Naive B cell (primary cell): ENCODE results near the gene BAD. TPM values are rescaled to one million over a fixed set of nuclear protein-coding genes. Genes with fewer than 3 reads are reported as not detected.
A peak's percentile ranks its signal among the peaks of the same experiment; 100 is the strongest.

Source experiments
- ATAC-seq, 2 donors: fragments of 150-1000 bp; cut with Tn5 transposase; 2 replicates each; pipeline ENCODE4 v1.10.0; 2021; ENCODE audit warnings: low read depth in 2 of 2, mild to moderate bottlenecking in 2 of 2, moderate library complexity in 2 of 2
- DNase-seq: peaks from one replicate; pipeline ENCODE4 v3.0.0; 2022
- H3K27ac Mint-ChIP-seq, 6 donors: one replicate each; pipeline ENCODE4 v1.8.0; 2020 to 2022; ENCODE audit warnings: mild to moderate bottlenecking in 6 of 6, mixed read lengths in 6 of 6, moderate library complexity in 5 of 6, inconsistent platforms in 2 of 6
- H3K27me3 Mint-ChIP-seq, 3 donors: one replicate each; pipeline ENCODE4 v1.8.0; 2021 to 2022; ENCODE audit warnings: mixed read lengths in 3 of 3, mild to moderate bottlenecking in 1 of 3
- H3K36me3 Mint-ChIP-seq, 2 donors: one replicate each; pipeline ENCODE4 v1.8.0; 2020 to 2022; ENCODE audit warnings: mixed read lengths in 2 of 2, inconsistent platforms in 1 of 2, mild to moderate bottlenecking in 1 of 2
- H3K4me1 Mint-ChIP-seq, 3 donors: one replicate each; pipeline ENCODE4 v1.8.0; 2020 to 2022; ENCODE audit warnings: mixed read lengths in 3 of 3, inconsistent platforms in 1 of 3, mild to moderate bottlenecking in 1 of 3, moderate library complexity in 1 of 3
- H3K4me3 Mint-ChIP-seq, 8 donors: one replicate each; pipeline ENCODE4 v1.8.0; 2020 to 2022; ENCODE audit warnings: mild to moderate bottlenecking in 8 of 8, mixed read lengths in 8 of 8, moderate library complexity in 8 of 8, inconsistent platforms in 2 of 8
- H3K9me3 Mint-ChIP-seq, 7 donors: one replicate each; pipeline ENCODE4 v1.8.0; 2020 to 2022; ENCODE audit warnings: mixed read lengths in 7 of 7, mild to moderate bottlenecking in 5 of 7, inconsistent platforms in 2 of 7, moderate library complexity in 1 of 7
- polyA plus RNA-seq, 6 donors: library from polyadenylated mRNA; unstranded; fragments of 300-500 nt; fragmentation: Illumina TruSeq; gene quantifications; one replicate each; pipeline ENCODE4 v1.2.3, GENCODE V29; 2021; ENCODE audit warnings: low read depth in 6 of 6

The BAD gene
- polyA plus RNA-seq, 6 donors from 2014 or later: 45.5 to 72.8 (median 52.8) TPM

DNA sequence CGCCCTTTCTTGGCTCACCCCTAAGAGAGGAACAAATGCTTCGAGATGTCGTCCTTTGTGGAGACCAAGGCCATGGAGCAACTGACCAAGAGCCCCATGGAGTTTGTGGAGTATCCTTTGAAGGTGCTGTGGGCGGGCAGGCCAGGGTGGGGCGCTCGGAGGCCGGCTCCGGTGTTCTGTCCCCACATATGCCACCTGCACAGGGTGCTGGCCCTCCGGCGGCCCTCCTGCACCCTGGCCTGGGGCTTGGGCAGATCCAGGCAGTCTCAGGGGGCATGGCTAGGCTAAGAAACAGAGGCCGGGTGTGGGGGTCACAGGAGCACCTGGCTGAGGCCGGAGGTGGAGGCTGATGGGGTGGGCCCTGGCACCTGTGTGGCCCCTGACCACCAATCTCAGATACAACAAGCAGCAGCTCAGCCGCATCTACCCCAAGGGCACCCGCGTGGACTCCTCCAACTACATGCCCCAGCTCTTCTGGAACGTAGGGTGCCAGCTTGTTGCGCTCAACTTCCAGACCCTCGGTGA, 22.8 kb downstream of the BAD start:
- peaks cover 0 to 6% (median 5%) of the 10 kb centered on the region in 3 donors for H3K4me1 Mint-ChIP-seq

DNA sequence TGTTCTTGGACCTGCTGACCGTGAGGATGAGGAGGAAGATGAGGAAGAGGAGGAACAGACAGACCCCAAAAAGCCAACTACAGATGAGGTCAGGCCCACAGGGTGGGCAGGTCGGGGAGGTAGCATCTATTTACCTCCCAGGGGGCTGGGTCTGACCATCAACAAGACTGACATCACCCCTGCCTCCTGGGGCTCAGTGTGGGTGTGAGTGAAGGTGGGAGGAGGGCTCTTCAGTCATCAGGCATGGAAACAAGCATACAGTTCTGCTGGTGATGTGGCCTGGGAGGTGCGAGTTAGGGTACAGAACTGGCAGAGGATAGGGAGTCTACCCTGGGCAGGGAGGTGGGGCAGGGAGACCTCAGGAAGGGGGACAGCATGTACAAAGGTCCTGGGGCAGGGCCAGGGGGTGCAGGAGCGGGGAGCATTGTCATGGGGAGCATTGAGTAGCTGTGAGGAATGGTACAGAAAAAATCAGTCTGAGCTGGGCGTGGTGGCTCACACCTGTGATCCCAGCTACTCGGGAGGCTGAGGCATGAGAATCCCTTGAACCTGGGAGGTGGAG, 24.2 kb downstream of the BAD start:
- ATAC-seq (no peak), DNase-seq (no peak)
- Mint-ChIP-seq H3K4me1 (peaks cover 0 to 6% (median 2%) of the 10 kb centered on the region in 3 donors), H3K4me3 (no peak overlapping the region), H3K27me3 (no peaks in the 10 kb centered on the region), H3K27ac (no peak overlapping the region), H3K9me3 (no peaks in the 10 kb centered on the region), H3K36me3 (peaks cover 0 to 7% of the 10 kb centered on the region in 2 donors)

More for the DNA sequence above, 22.8 kb downstream of the BAD start:
- peaks cover 0 to 7% of the 10 kb centered on the region in 2 donors for H3K36me3 Mint-ChIP-seq
- peak overlapping the region in 1 of 8 donors; percentile 33 for H3K4me3 Mint-ChIP-seq
- H3K27me3 Mint-ChIP-seq: no peaks in the 10 kb centered on the region
- H3K9me3 Mint-ChIP-seq: no peaks in the 10 kb centered on the region
- ATAC-seq: no peak
- DNase-seq: no peak
- no peak overlapping the region for H3K27ac Mint-ChIP-seq

DNA sequence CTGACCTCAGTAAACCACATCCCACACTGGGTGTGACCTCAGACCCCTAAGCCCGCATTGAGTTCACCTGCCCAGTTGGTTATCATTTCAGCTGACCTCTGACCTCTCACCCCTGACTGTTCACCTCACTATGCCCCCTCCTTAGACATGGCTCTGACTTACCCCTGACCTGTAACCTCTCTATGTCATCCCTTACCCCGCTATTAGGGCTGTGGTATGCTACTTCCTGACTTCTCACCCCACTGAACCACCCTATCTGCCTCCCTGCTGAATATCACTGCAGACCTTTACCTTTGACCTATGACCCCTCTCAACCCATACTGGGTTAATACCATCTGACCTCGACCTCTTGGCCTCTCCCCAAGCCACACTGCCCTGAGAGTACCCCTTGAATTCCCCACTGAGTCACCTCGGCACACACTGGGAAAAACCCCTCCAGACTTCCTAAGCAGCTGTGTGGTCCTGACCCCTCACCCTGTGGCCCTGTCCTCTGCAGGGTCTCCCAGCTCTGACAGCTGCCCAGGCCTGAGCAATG, 24.9 kb downstream of the BAD start:
- no peak overlapping the region for H3K4me3 Mint-ChIP-seq
- peaks cover 0 to 7% of the 10 kb centered on the region in 2 donors for H3K36me3 Mint-ChIP-seq
- DNase-seq (no peak), ATAC-seq (no peak)
- no peak overlapping the region for H3K27ac Mint-ChIP-seq
- peaks cover 0 to 6% (median 0%) of the 10 kb centered on the region in 3 donors for H3K4me1 Mint-ChIP-seq
- no peaks in the 10 kb centered on the region for H3K27me3 Mint-ChIP-seq
- H3K9me3 Mint-ChIP-seq: no peaks in the 10 kb centered on the region

DNA sequence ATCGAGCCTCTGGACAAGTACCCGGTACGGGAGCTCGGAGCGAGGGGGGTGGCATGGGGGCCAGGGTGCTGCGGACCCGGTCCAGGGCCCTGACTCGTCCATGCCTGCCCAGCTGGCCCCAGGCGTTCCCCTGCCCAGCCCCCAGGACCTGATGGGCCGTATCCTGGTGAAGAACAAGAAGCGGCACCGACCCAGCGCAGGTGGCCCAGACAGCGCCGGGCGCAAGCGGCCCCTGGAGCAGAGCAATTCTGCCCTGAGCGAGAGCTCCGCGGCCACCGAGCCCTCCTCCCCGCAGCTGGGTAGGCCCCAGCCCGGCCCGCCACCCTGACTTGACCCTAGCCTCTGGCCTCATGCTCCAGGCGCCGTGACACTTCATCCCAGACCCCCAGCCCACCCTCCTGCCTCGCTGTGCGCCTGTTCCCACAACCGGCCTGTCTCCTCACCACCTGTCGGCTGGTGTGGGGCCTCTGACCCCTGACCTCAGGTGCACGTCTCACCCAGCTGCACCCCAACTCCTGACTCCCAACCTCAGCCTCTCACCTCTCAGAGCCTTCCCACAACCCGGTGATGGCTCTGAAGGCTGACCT, 25.4 kb downstream of the BAD start:
- DNase-seq (no peak), ATAC-seq (no peak)
- no peaks in the 10 kb centered on the region for H3K9me3 Mint-ChIP-seq
- peaks cover 0 to 7% of the 10 kb centered on the region in 2 donors for H3K36me3 Mint-ChIP-seq
- no peak overlapping the region for H3K27ac Mint-ChIP-seq
- H3K4me1 Mint-ChIP-seq: peaks cover 0 to 6% (median 0%) of the 10 kb centered on the region in 3 donors
- H3K4me3 Mint-ChIP-seq: no peak overlapping the region
- H3K27me3 Mint-ChIP-seq: no peaks in the 10 kb centered on the region

DNA sequence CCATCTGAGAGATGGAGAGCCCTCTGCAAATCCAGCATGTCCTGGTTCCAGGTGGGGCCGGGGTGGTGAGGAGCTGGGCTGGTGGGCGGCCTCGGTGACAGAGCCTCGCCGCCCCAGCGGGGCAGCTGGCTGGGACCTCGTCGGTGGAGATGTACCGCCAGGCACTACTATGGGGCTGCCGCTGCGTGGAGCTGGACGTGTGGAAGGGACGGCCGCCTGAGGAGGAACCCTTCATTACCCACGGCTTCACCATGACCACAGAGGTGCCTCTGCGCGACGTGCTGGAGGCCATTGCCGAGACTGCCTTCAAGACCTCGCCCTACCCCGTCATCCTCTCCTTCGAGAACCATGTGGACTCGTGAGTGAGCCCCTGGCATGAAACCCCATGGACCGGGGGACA, 26.1 kb downstream of the BAD start:
- no peak for ATAC-seq
- H3K4me1 Mint-ChIP-seq: peaks cover 0 to 6% (median under 1%) of the 10 kb centered on the region in 3 donors
- H3K9me3 Mint-ChIP-seq: no peaks in the 10 kb centered on the region
- no peaks in the 10 kb centered on the region for H3K27me3 Mint-ChIP-seq
- no peak for DNase-seq
- H3K36me3 Mint-ChIP-seq: peaks cover 0 to 7% of the 10 kb centered on the region in 2 donors
- H3K4me3 Mint-ChIP-seq: no peak overlapping the region
- peak overlapping the region in 1 of 6 donors; percentile 7 for H3K27ac Mint-ChIP-seq

DNA sequence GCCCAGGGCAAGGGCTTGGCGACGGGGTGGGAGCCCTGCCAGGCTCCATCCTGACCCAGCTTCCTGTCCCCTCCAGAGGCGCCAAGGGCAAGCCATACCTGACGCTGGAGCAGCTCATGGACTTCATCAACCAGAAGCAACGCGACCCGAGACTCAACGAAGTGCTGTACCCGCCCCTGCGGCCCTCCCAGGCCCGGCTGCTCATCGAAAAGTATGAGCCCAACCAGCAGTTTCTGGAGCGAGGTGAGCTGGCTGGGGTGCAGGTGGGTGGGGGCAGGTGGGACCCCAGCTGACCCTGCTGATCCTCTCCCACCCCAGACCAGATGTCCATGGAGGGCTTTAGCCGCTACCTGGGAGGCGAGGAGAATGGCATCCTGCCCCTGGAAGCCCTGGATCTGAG, 28.2 kb downstream of the BAD start:
- H3K4me3 Mint-ChIP-seq: no peak overlapping the region

DNA sequence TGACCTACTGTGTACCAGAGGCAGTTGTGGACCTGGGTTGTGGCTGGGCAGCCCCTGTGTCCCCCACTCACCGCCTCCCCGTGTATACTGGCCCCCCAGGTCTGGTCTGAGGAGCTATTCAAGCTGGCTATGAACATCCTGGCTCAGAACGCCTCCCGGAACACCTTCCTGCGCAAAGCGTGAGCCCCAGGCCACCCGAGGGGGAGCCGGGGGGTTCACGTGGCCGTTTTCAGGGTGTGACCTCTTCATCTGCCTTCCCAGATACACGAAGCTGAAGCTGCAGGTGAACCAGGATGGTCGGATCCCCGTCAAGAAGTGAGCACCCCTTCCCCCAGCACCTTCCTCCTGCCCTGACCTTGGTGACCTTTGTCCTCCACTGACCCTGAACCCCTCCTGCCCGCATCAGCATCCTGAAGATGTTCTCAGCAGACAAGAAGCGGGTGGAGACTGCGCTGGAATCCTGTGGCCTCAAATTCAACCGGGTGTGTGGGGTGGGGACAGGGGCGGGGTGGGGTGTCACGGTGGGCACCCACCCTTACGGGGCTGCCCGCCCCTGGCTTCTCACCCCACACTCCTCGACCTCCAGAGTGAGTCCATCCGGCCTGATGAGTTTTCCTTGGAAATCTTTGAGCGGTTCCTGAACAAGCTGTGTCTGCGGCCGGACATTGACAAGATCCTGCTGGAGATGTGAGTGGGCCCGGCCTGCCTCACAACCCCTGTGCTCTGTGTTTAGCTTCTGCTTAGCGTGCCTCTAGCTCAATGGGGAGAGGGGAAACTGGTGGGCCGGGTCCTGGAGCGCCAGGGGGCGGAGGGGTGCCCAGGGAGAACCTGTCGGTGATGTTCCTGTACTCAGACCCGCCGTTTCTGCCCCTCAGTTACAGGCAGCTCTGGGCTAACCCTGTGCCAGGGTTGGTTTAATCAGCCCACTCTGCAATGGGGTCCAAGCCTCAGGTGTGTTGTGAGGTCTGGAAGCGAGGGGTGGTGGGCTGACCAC, 29.0 kb downstream of the BAD start:
- no peaks in the 10 kb centered on the region for H3K27me3 Mint-ChIP-seq
- DNase-seq (no peak), ATAC-seq (no peak)
- H3K4me1 Mint-ChIP-seq: peaks cover 14 to 16% (median 14%) of the 10 kb centered on the region in 3 donors
- H3K36me3 Mint-ChIP-seq: peaks cover 0 to 7% of the 10 kb centered on the region in 2 donors
- H3K9me3 Mint-ChIP-seq: no peaks in the 10 kb centered on the region
- peak overlapping the region in 1 of 8 donors; percentile 34 for H3K4me3 Mint-ChIP-seq
- H3K27ac Mint-ChIP-seq: no peak overlapping the region

More for the DNA sequence above, 28.2 kb downstream of the BAD start:
- H3K27me3 Mint-ChIP-seq: no peaks in the 10 kb centered on the region
- H3K4me1 Mint-ChIP-seq: peaks cover 9 to 16% (median 10%) of the 10 kb centered on the region in 3 donors
- H3K9me3 Mint-ChIP-seq: no peaks in the 10 kb centered on the region
- no peak overlapping the region for H3K27ac Mint-ChIP-seq
- H3K36me3 Mint-ChIP-seq: peaks cover 0 to 7% of the 10 kb centered on the region in 2 donors
- DNase-seq (no peak), ATAC-seq (no peak)

DNA sequence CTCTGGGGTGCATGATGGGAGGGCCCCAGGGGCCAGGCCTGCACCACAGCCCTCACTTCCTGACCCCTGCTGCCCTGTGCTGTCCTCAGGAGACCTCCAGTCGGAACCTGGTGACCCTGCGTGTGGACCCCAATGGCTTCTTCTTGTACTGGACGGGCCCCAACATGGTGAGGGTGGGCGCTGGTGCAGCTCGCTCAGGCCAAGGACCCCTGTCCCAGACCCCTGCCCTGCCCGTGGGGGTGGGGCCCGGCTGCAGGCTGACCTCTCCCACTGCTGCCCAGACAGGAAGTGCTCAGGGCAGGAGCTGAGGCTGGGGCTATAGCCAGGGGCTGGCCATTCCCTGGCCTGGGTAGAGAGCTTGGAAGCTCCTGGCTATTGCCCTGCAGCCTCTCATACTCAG, 30.1 kb downstream of the BAD start:
- no peaks in the 10 kb centered on the region for H3K27me3 Mint-ChIP-seq
- no peaks in the 10 kb centered on the region for H3K9me3 Mint-ChIP-seq
- H3K27ac Mint-ChIP-seq: no peak overlapping the region
- peaks cover 0 to 1% of the 10 kb centered on the region in 2 donors for H3K36me3 Mint-ChIP-seq
- peak overlapping the region in 1 of 8 donors; percentile 79 for H3K4me3 Mint-ChIP-seq
- ATAC-seq: no peak
- no peak for DNase-seq
- peaks cover 14 to 19% (median 18%) of the 10 kb centered on the region in 3 donors for H3K4me1 Mint-ChIP-seq

DNA sequence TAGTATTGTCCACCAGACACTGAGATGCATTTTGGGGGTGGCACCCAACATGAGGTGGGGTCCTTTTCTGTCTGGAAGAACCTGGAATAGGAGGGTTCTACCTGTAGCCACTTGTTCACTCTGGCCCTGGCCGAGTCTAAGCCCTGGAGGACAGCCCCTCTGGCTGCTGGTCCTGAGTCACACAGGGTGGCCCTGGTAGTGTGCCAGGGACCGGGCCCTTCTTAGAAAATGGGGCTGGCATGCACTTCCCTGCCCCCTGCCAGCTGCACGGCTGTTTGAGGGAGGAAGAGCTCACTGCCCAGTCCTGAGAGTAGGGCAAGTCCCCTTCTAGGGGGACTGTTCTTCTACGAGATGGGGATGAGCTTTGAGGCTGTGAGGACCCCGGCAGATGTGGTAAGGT, 31.0 kb downstream of the BAD start:
- Mint-ChIP-seq H3K36me3 (no peaks in the 10 kb centered on the region), H3K27ac (no peak overlapping the region), H3K4me3 (peak overlapping the region in 4 of 8 donors; percentile 20 to 79 (median 42)), H3K27me3 (no peaks in the 10 kb centered on the region), H3K4me1 (peaks cover 14 to 21% (median 19%) of the 10 kb centered on the region in 3 donors), H3K9me3 (no peaks in the 10 kb centered on the region)
- DNase-seq (no peak), ATAC-seq (no peak)

DNA sequence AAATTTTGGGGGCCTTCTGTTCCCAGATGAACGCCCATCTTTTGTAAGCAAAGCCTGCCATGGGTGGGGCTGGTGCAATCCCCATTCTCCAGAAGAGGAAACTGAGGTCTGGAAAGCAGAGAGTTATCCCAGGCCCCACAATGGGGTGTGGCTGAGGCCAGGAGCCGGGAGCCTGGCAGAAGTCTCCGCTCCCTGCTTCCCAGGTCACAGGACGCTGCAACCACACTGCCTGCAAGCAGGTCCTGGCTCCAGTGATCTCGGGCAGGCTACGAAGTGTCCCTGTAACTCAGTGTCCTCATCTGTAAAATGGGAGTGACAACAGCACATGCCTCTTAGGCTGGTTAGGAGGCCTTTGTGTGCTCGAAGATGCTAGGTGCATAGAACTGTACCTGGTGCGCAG, 31.4 kb downstream of the BAD start:
- no peak for ATAC-seq
- no peak for DNase-seq
- Mint-ChIP-seq H3K4me1 (peaks cover 17 to 25% (median 21%) of the 10 kb centered on the region in 3 donors), H3K27ac (no peak overlapping the region), H3K4me3 (peak overlapping the region; percentile 6 to 90 (median 54)), H3K36me3 (no peaks in the 10 kb centered on the region), H3K9me3 (no peaks in the 10 kb centered on the region), H3K27me3 (no peaks in the 10 kb centered on the region)

DNA sequence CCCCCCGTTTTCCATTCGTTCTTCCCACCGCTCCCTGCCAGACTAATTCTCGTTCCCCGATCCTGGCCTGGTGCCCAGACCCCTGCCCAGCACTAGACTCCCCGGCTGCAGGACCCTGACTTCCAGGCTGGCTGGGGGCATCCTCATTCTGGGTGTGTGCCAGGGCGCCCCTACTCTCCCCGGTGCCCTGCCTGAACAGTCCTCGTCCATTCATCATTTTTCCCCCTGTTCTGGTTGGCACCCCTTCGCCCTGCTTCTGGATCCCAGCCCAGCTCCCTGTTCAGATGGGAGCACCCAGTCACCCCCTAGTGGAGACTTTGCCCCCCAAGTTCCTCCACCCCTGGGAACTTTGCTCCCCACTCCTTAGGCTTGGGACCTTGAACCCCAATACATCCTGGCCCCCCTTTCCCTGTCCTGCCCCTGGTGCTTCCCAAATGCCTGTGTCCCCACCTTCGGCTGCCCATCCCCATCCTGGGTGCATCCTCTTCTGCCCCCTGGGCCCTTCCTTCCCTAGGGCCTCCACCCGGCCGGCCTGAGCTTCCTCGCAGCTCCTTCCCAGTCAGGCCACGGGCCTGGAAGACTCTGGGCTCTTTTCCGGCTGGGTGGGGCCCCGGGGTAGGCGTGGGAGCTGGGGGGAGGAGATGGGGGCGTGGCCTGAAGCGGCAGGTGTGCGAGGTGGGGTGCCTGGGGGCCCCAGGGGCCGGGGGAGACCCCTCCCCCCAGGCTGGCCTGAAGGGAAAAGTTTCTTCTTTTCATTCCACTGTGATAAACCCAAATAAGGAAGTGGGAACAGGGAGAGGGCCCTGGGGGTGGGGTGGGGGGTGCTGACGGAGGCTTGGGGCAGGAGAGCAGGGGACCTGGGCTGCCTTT, 32.2 kb downstream of the BAD start:
- peak overlapping the region; percentile 83 to 94 (median 89) for H3K4me3 Mint-ChIP-seq

DNA sequence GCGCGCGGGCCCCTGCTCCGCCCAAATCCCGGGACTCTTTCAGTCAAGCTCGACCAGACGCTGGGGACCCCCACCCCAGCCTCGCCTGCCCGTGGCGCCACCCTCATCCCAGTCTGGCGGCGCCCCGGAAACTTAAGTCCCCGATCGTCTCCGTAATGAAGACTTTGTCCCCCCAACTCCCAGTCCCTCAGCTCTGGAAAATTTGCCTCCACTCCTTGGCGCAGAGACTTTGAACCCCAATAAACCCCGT, 32.8 kb downstream of the BAD start:
- peak overlapping the region; percentile 83 to 94 (median 89) for H3K4me3 Mint-ChIP-seq
- H3K36me3 Mint-ChIP-seq: no peaks in the 10 kb centered on the region
- H3K9me3 Mint-ChIP-seq: no peaks in the 10 kb centered on the region
- peaks cover 24 to 39% (median 25%) of the 10 kb centered on the region in 3 donors for H3K4me1 Mint-ChIP-seq
- DNase-seq: no peak
- no peaks in the 10 kb centered on the region for H3K27me3 Mint-ChIP-seq
- ATAC-seq: no peak
- peak overlapping the region in 4 of 6 donors; percentile 72 to 94 (median 82) for H3K27ac Mint-ChIP-seq

More for the DNA sequence above, 32.2 kb downstream of the BAD start:
- ATAC-seq: peak in 1 of 2 donors; percentile 5
- no peaks in the 10 kb centered on the region for H3K9me3 Mint-ChIP-seq
- peak overlapping the region in 5 of 6 donors; percentile 53 to 94 (median 79) for H3K27ac Mint-ChIP-seq
- peaks cover 19 to 33% (median 25%) of the 10 kb centered on the region in 3 donors for H3K4me1 Mint-ChIP-seq
- no peaks in the 10 kb centered on the region for H3K36me3 Mint-ChIP-seq
- no peaks in the 10 kb centered on the region for H3K27me3 Mint-ChIP-seq
- DNase-seq: no peak
